HG03103 (cell line): ENCODE results near the gene TLR7.

ENCODE experiments used
- ATAC-seq: cut with Tn5 transposase; IDR thresholded peaks from one replicate; pipeline ENCODE4 v1.9.1; 2021; ENCODE audit warnings: low read depth; ENCODE audit not compliant: unreplicated experiment

The TLR7 gene

DNA sequence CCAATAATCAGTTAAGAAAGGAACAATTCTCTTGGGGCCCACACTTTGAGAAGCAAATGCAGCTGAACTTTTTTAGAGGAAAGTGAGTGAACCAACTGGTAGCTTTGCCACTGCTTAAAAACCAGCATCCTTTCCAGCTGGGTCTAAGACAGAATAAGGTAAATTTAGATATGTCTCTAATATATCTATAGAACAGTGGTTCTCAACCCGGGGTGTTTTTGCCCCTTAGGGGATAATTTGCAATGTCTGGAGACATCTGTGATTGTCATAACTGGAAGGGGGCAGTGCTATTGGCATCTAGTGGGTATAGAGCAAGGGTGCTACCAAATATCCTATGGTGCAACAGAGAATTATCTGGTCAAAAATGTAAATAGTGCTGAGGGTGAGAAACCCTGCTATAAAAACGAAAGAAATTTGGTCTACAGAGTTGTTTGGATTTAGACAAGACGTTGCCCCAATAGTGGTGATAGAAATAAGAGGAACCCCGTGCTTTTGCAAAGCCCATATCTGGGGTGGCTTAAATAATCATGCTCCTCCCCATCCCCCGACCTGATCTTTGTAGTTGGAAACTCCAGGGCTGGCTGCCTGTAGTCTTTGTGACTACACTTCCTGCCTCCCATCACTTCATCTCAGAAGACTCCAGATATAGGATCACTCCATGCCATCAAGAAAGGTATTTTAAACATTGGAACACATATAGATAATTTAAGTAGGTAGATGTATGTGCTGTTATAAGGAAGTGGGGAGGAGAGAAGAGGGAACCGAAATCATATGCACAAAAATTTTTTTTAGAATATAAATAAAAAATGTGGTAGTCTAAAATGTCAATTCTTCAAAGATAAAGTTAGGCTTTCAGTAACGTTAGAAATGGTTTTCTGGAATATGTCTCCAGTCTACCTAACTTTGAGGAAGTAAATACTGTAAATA lies at the start of gene TLR7:
Gene TLR7, plus strand, starts transcription at position 622 of the 927 bp plus-strand sequence. CDS start 507 bp downstream, outside the sequence.
- ATAC-seq, result peak; percentile 44

DNA sequence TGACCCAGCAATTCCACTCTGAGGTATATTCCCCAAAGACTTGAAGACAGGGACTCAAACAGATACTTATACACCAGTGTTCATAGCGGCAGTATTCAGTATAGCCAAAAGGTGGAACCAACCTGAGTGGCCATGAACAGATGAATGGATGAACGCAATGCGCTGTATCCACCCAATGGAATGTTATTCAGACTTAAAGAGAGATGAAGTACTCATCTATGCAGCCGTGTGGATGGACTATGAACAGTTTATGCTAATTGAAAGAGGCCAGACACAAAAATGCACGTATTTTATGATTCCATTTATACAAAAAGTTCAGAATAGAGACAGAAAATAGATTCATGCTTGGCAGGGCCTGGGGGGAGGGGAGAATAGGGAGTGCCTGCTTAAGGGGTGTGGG lies 49.3 kb upstream of the TLR7 start:
- ATAC-seq, result no peak

- ATAC-seq, result no peak
These were observed 47.6 kb upstream of the TLR7 start for GRCh38 chrX:12819222-12819621.

GRCh38 chrX:12820737-12821136 lies 46.1 kb upstream of the TLR7 start:
- no peak for ATAC-seq

- no peak for ATAC-seq
These were observed 41.9 kb upstream of the TLR7 start for GRCh38 chrX:12824944-12825343.

GRCh38 chrX:12825801-12826200 lies 41.1 kb upstream of the TLR7 start:
- no peak for ATAC-seq

DNA sequence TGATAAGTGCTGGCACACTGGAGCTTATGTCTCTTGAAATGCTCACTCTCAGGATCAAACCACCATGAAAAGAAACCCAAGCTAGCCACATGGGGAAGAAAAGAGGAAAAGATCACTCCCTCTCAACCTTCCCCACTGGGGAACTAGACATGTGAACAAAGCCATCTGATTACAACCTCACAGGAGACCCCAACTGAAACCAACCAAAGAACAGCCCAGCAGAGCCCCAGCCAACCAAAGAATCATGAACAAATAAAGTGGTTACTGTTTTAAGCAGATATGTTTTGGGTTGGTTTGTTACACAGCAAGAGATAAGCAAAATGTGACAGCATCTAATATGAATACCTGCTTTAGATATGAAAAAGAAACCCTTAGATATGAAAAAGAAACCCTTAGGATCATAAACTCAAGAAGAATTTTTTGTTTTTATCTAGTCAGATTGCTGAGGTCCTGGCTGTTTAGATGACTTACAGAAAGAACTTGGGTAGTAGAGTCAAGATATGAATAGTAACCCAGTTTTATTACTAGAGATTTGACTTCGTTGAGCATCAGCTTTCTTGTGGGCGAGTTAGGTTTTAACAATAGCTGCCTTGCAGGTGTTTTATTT lies 23.7 kb upstream of the TLR7 start:
- ATAC-seq, result no peak

DNA sequence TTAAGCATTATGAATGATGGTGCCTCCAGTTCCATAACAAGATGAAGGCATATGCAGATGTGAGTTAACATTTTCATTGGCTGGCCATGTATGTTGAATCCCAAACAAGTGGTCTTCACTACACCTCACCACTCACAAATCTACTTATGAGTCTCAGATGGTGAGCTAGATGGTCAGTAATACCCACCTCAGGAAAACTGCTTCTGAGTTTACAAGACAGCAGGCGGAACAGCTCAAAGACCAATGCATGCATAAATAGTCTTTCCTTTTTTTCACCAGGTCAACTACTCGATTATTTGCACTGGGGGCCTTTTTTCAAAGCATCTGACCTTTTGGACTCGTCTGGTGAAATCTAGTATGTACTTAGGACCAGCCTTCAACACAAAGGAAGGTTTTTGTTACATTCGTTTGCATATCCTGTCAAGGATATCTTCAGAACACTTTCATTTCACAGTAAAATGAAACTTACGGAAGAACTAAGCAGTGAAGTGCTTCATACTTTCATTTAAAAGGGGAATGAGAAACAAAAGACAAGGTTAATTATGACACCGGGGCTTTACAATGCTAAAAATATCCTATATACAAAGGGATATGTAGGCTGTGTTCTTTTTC lies 23.1 kb upstream of the TLR7 start:
- peak; percentile 70 for ATAC-seq

GRCh38 chrX:12844319-12844718 lies 22.6 kb upstream of the TLR7 start:
- no peak for ATAC-seq

GRCh38 chrX:12865359-12865758 lies 1.5 kb upstream of the TLR7 start:
- no peak for ATAC-seq

- ATAC-seq, result no peak
These were observed 813 bp downstream of the TLR7 start for GRCh38 chrX:12867685-12868084.

DNA sequence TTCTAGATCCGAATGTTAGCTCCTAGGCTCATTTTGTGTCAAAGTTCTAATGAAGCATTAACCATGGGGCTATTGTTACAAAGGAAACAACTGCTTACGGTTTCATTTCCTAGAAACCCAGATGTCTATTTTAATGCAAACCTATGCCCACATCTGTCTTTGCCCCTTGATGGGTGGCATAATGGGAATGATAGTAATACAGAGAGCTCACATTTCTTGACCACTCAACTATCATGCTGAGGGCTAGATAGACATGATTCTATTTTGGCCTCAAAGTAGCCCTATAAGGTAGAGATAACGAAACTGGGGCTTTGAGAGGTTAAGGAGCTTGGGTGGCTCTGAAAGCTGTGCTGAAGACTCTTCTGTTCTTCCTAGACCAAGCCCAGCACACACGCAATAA lies 1.9 kb downstream of the TLR7 start:
- no peak for ATAC-seq

- no peak for ATAC-seq
These were observed 4.4 kb downstream of the TLR7 start for GRCh38 chrX:12871257-12871656.

GRCh38 chrX:12872741-12873140 lies 5.9 kb downstream of the TLR7 start:
- ATAC-seq, result no peak

- no peak for ATAC-seq
These were observed 7.7 kb downstream of the TLR7 start for GRCh38 chrX:12874581-12874980.

- no peak for ATAC-seq
These were observed 10.5 kb downstream of the TLR7 start for GRCh38 chrX:12877386-12877785.

- ATAC-seq, result no peak
These were observed 11.7 kb downstream of the TLR7 start for GRCh38 chrX:12878536-12878935.

- ATAC-seq, result no peak
These were observed 15.0 kb downstream of the TLR7 start for GRCh38 chrX:12881914-12882313.

DNA sequence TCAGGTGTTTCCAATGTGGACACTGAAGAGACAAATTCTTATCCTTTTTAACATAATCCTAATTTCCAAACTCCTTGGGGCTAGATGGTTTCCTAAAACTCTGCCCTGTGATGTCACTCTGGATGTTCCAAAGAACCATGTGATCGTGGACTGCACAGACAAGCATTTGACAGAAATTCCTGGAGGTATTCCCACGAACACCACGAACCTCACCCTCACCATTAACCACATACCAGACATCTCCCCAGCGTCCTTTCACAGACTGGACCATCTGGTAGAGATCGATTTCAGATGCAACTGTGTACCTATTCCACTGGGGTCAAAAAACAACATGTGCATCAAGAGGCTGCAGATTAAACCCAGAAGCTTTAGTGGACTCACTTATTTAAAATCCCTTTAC lies 18.6 kb downstream of the TLR7 start:
- no peak for ATAC-seq

GRCh38 chrX:12886545-12886944 lies 19.7 kb downstream of the TLR7 start:
- ATAC-seq, result no peak

DNA sequence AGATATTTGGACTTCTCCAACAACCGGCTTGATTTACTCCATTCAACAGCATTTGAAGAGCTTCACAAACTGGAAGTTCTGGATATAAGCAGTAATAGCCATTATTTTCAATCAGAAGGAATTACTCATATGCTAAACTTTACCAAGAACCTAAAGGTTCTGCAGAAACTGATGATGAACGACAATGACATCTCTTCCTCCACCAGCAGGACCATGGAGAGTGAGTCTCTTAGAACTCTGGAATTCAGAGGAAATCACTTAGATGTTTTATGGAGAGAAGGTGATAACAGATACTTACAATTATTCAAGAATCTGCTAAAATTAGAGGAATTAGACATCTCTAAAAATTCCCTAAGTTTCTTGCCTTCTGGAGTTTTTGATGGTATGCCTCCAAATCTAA lies 20.3 kb downstream of the TLR7 start:
- ATAC-seq, result no peak

- no peak for ATAC-seq
These were observed 20.9 kb downstream of the TLR7 start for GRCh38 chrX:12887767-12888166.
